H1 (cell line): Measurements from ENCODE around the gene NAT9. TPM values are rescaled to one million over a fixed set of nuclear protein-coding genes. Genes with fewer than 3 reads are reported as not detected.

Source experiments
- CTCF ChIA-PET: fragments of 300-600 bp; sonication (Branson Sonifier 250); formaldehyde crosslinking; loops from one replicate; lab custom pipeline; 2021; ENCODE audit not compliant: partially characterized antibody; lab: Charles Lee
- POLR2A ChIA-PET: fragments of 300-600 bp; sonication (Branson Sonifier 250); formaldehyde crosslinking; loops from one replicate; lab custom pipeline; 2021; ENCODE audit warnings: inconsistent platforms; ENCODE audit not compliant: partially characterized antibody; lab: Charles Lee
- DNase-seq, 2 experiments: peaks; one replicate each; pipeline versions ENCODE4 v3.0.0 to v3.0.0-alpha.2; 2010 to 2022; ENCODE audit warnings: low spot score in 2 of 2, low read depth in 1 of 2, mixed read lengths in 1 of 2
- FAIRE-seq: peaks from 2 replicates; lab custom pipeline; 2011; peaks lifted over from hg19 to GRCh38; lab: Jason Lieb, UNC
- H2AFZ ChIP-seq: 2 replicates; pipeline ENCODE4 v1.8.1; 2012; ENCODE audit warnings: low read length, inconsistent platforms
- H2AK5ac ChIP-seq: 2 replicates; pipeline ENCODE4 v1.6.1; 2013; ENCODE audit warnings: low read depth, low read length
- H2BK120ac ChIP-seq: replicated peaks from 2 replicates; pipeline ENCODE3; 2013; ENCODE audit warnings: low read depth, low read length, inconsistent platforms
- H2BK12ac ChIP-seq: 2 replicates; pipeline ENCODE4 v1.6.1; 2013; ENCODE audit warnings: low read depth, low read length
- H2BK15ac ChIP-seq: 2 replicates; pipeline ENCODE4 v1.6.1; 2013; ENCODE audit warnings: low read length
- H2BK20ac ChIP-seq: 2 replicates; pipeline ENCODE4 v1.6.1; 2013; ENCODE audit warnings: low read length
- H2BK5ac ChIP-seq: 2 replicates; pipeline ENCODE4 v1.6.1; 2013; ENCODE audit warnings: low read depth, low read length
- H3K14ac ChIP-seq: 2 replicates; pipeline ENCODE4 v1.6.1; 2013; ENCODE audit warnings: inconsistent platforms; ENCODE audit not compliant: insufficient read length
- H3K18ac ChIP-seq: 2 replicates; pipeline ENCODE4 v1.6.1; 2013; ENCODE audit warnings: low read length; ENCODE audit errors: extremely low read depth
- H3K23ac ChIP-seq: 2 replicates; pipeline ENCODE4 v1.6.1; 2013; ENCODE audit warnings: inconsistent platforms; ENCODE audit not compliant: insufficient read length
- H3K23me2 ChIP-seq: 2 replicates; pipeline ENCODE4 v1.6.1; 2013; ENCODE audit warnings: low read depth, low read length
- H3K27ac ChIP-seq: 2 replicates; pipeline ENCODE4 v1.6.1; 2011; ENCODE audit warnings: low read depth, low read length, inconsistent platforms
- H3K27me3 ChIP-seq, 4 experiments: replicated peaks in 1 of 4; 1 replicate in 1 of 4; 2 replicates in 3 of 4; pipeline versions ENCODE4 v1.6.1 to v1.8.1; 2011 to 2013; ENCODE audit warnings: low read length in 3 of 4, mild to moderate bottlenecking in 3 of 4, inconsistent platforms in 2 of 4, mixed read lengths in 2 of 4, moderate library complexity in 1 of 4; ENCODE audit not compliant: control insufficient read depth in 3 of 4, insufficient read depth in 3 of 4; ENCODE audit errors: extremely low read depth in 1 of 4
- H3K36me3 ChIP-seq, 4 experiments: 2 replicates each; pipeline versions ENCODE4 v1.6.1 to v1.8.1; 2011 to 2013; ENCODE audit warnings: mild to moderate bottlenecking in 4 of 4, low read length in 3 of 4, moderate library complexity in 2 of 4, control low read depth in 1 of 4, inconsistent platforms in 1 of 4; ENCODE audit not compliant: insufficient read depth in 4 of 4, control insufficient read depth in 2 of 4
- H3K4ac ChIP-seq: replicated peaks from 2 replicates; pipeline ENCODE3; 2013; ENCODE audit warnings: low read length, low read depth, mixed read lengths, inconsistent platforms; ENCODE audit not compliant: insufficient read length
- H3K4me1 ChIP-seq, 4 experiments: replicated peaks in 1 of 4; 1 replicate in 1 of 4; 2 replicates in 3 of 4; pipeline versions ENCODE4 v1.6.1 to v1.8.1; 2011 to 2013; ENCODE audit warnings: low read length in 3 of 4, inconsistent platforms in 2 of 4, mixed read lengths in 1 of 4; ENCODE audit not compliant: insufficient read depth in 4 of 4, control insufficient read depth in 3 of 4
- H3K4me2 ChIP-seq, 2 experiments: 2 replicates each; pipeline versions ENCODE4 v1.6.1 to v1.8.1; 2011 to 2013; ENCODE audit warnings: low read depth in 2 of 2, low read length in 2 of 2, control low read depth in 1 of 2, inconsistent platforms in 1 of 2, mild to moderate bottlenecking in 1 of 2; ENCODE audit not compliant: insufficient read depth in 1 of 2
- H3K4me3 ChIP-seq, 4 experiments: fragments of 200-600, 300-600 bp in 1 of 4; sonication (generic), shearing (Covaris generic), sonication (Bioruptor Twin) in 1 of 4; 2 replicates each; pipeline versions ENCODE4 v1.5.1 to v1.8.1; 2011 to 2016; ENCODE audit warnings: low read length in 4 of 4, low read depth in 3 of 4, control low read depth in 2 of 4, inconsistent platforms in 2 of 4, mild to moderate bottlenecking in 2 of 4, mixed read lengths in 1 of 4, moderate library complexity in 1 of 4; ENCODE audit not compliant: insufficient read depth in 2 of 4; ENCODE audit errors: extremely low read depth in 1 of 4
- H3K56ac ChIP-seq: replicated peaks from 2 replicates; pipeline ENCODE3; 2013; ENCODE audit warnings: low read depth, mild to moderate bottlenecking, mixed read lengths, low read length, inconsistent platforms; ENCODE audit not compliant: insufficient read length
- H3K79me1 ChIP-seq: 2 replicates; pipeline ENCODE4 v1.6.1; 2013; ENCODE audit warnings: low read depth, low read length, control low read depth
- H3K79me2 ChIP-seq, 2 experiments: 2 replicates each; pipeline versions ENCODE4 v1.6.1 to v1.8.1; 2012 to 2013; ENCODE audit warnings: low read length in 2 of 2, mild to moderate bottlenecking in 2 of 2, inconsistent platforms in 1 of 2; ENCODE audit not compliant: insufficient read depth in 2 of 2, control insufficient read depth in 1 of 2
- H3K9ac ChIP-seq, 4 experiments: replicated peaks in 1 of 4; 1 replicate in 1 of 4; 2 replicates in 3 of 4; pipeline versions ENCODE4 v1.6.1 to v1.8.1; 2011 to 2013; ENCODE audit warnings: low read depth in 3 of 4, low read length in 3 of 4, control low read depth in 2 of 4, mild to moderate bottlenecking in 2 of 4, moderate library complexity in 2 of 4, inconsistent platforms in 1 of 4; ENCODE audit errors: extremely low read depth in 1 of 4
- H3K9me3 ChIP-seq, 2 experiments: 2 replicates each; pipeline versions ENCODE4 v1.6.1 to v1.8.1; 2012 to 2013; ENCODE audit warnings: mild to moderate bottlenecking in 2 of 2, moderate library complexity in 2 of 2, control low read depth in 1 of 2, inconsistent platforms in 1 of 2, low read depth in 1 of 2, low read length in 1 of 2, mixed read lengths in 1 of 2; ENCODE audit not compliant: insufficient read depth in 2 of 2
- H4K20me1 ChIP-seq, 2 experiments: replicated peaks in 1 of 2; 2 replicates each; pipeline versions ENCODE3 to v1.8.1; 2011 to 2013; ENCODE audit warnings: inconsistent platforms in 2 of 2, low read length in 2 of 2, mild to moderate bottlenecking in 1 of 2; ENCODE audit not compliant: insufficient read depth in 2 of 2, control insufficient read depth in 1 of 2
- H4K5ac ChIP-seq: 2 replicates; pipeline ENCODE4 v1.6.1; 2013; ENCODE audit warnings: low read length, low read depth, mixed read lengths, inconsistent platforms; ENCODE audit not compliant: insufficient read length
- H4K8ac ChIP-seq: 2 replicates; pipeline ENCODE4 v1.8.0; 2013; ENCODE audit warnings: mild to moderate bottlenecking, moderate library complexity, low read length, inconsistent platforms; ENCODE audit not compliant: insufficient read depth; ENCODE audit errors: extremely low read depth
- H4K91ac ChIP-seq: replicated peaks from 2 replicates; pipeline ENCODE3; 2013; ENCODE audit warnings: low read length, mixed read lengths, inconsistent platforms; ENCODE audit not compliant: insufficient read length
- CHD1 ChIP-seq: IDR thresholded peaks from 2 replicates; pipeline ENCODE4 v1.6.1; 2012; ENCODE audit warnings: low read depth, low read length, improper control_type of control experiment
- JUND ChIP-seq: IDR thresholded peaks from 2 replicates; pipeline ENCODE4 v1.6.1; 2011; ENCODE audit warnings: mild to moderate bottlenecking, improper control_type of control experiment, low read length
- TCF12 ChIP-seq: IDR thresholded peaks from 2 replicates; pipeline ENCODE4 v1.6.1; 2011; ENCODE audit warnings: low read depth, mild to moderate bottlenecking, low read length
- TEAD4 ChIP-seq: IDR thresholded peaks from 2 replicates; pipeline ENCODE4 v1.6.1; 2012; ENCODE audit warnings: low read depth, low read length, inconsistent platforms, mixed read lengths
- WGBS, 2 experiments: shearing (Covaris generic) in 1 of 2; methylation state at CpG; one replicate each; pipeline versions ENCODE4 v1.1.6 to v1.1.7; 2013 to 2015; ENCODE audit warnings: low lambda C conversion rate in 2 of 2, mixed read lengths in 2 of 2, inconsistent platforms in 1 of 2, low coverage in 1 of 2, missing lambda C conversion rate in 1 of 2; ENCODE audit not compliant: insufficient replicate concordance in 2 of 2, insufficient coverage in 1 of 2, insufficient read length in 1 of 2; ENCODE audit errors: extremely low coverage in 1 of 2, missing lambda C conversion rate in 1 of 2; 5-methylcytosine and 5-hydroxymethylcytosine counted together
- long read RNA-seq, 2 experiments: library from RNA in 1 of 2; library from capped mRNA in 1 of 2; stranded (forward); transcript quantifications; one replicate each; pipeline ENCODE4 v2.0.0, GENCODE V29; 2021; ENCODE audit warnings: inconsistent platforms in 1 of 2
- polyA minus RNA-seq, 3 experiments: library from RNA; depleted of rRNA, polyadenylated mRNA; stranded (reverse); fragments of >200 nt; gene quantifications; 1 replicate in 2 of 3; 2 replicates in 1 of 3; pipeline ENCODE4 v1.2.3, GENCODE V29; 2011
- polyA plus RNA-seq, 7 experiments: library from polyadenylated mRNA; depleted of rRNA in 3 of 7; stranded (reverse) in 5 of 7; unstranded in 2 of 7; fragments of >200 nt in 5 of 7; fragments of 200-250 nt in 2 of 7; gene quantifications; 1 replicate in 5 of 7; 2 replicates in 1 of 7; 4 replicates in 1 of 7; pipeline versions ENCODE4 v1.2.1 to v1.2.3, GENCODE V29; 2011 to 2013; ENCODE audit warnings: missing spikeins in 2 of 7, mixed read lengths in 2 of 7
- total RNA-seq: library from RNA; stranded (reverse); fragmentation: NEBNext Ultra II Directional; extraction: Animal tissue kit (Norgen Biotek cat#: 25700); gene quantifications from 2 replicates; pipeline ENCODE4 v1.2.1, GENCODE V29; 2021
- TF ChIP-seq, protein P1 (sequence below): IDR thresholded peaks from 2 replicates; pipeline ENCODE4 v1.6.1; 2011; ENCODE audit warnings: low read length, improper control_type of control experiment

NAT9 gene, protein sequence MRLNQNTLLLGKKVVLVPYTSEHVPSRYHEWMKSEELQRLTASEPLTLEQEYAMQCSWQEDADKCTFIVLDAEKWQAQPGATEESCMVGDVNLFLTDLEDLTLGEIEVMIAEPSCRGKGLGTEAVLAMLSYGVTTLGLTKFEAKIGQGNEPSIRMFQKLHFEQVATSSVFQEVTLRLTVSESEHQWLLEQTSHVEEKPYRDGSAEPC
- 40.6 and 42.7 TPM in 2 replicates for total RNA-seq
- polyA plus RNA-seq (2011; rRNA removed), result 32.3 and 42.4 TPM in 2 replicates
- polyA plus RNA-seq (2011; cell fraction: cytosol; rRNA removed), result 67.6 TPM
- 198 TPM for polyA plus RNA-seq (2011; cell fraction: nucleus; rRNA removed)
- polyA plus RNA-seq (2012, experiment 1 of 2), result 49.1 to 72.7 TPM (median 58.9 TPM) in 4 replicates
- polyA plus RNA-seq (2012, experiment 2 of 2), result 32.4 TPM
- polyA plus RNA-seq (2013, experiment 1 of 2), result 28.5 TPM
- 24.6 TPM for polyA plus RNA-seq (2013, experiment 2 of 2)
- 39.6 and 41.7 TPM in 2 replicates for polyA minus RNA-seq (2011; rRNA and poly(A)+ RNA removed)
- 18.8 TPM for polyA minus RNA-seq (2011; cell fraction: cytosol; rRNA and poly(A)+ RNA removed)
- 50.9 TPM for polyA minus RNA-seq (2011; cell fraction: nucleus; rRNA and poly(A)+ RNA removed)
- long read RNA-seq, experiment 1, partial matches to known transcripts, result 1 of 16 reads
- long read RNA-seq, experiment 1, other reads (novel, unspliced or antisense), result 13 of 16 reads
- long read RNA-seq, experiment 2, transcript NAT9-201 (7 exons, 1,875 nt), result minor isoform, 7 of 61 reads
- long read RNA-seq, experiment 2, transcript NAT9-210 (7 exons, 1,860 nt), result major isoform, 21 of 61 reads
- long read RNA-seq, experiment 2, transcript NAT9-225 (6 exons, 1,993 nt), result minor isoform, 5 of 61 reads
- long read RNA-seq, experiment 2, partial matches to known transcripts, result 2 of 61 reads
- long read RNA-seq, experiment 2, other reads (novel, unspliced or antisense), result 23 of 61 reads

DNA sequence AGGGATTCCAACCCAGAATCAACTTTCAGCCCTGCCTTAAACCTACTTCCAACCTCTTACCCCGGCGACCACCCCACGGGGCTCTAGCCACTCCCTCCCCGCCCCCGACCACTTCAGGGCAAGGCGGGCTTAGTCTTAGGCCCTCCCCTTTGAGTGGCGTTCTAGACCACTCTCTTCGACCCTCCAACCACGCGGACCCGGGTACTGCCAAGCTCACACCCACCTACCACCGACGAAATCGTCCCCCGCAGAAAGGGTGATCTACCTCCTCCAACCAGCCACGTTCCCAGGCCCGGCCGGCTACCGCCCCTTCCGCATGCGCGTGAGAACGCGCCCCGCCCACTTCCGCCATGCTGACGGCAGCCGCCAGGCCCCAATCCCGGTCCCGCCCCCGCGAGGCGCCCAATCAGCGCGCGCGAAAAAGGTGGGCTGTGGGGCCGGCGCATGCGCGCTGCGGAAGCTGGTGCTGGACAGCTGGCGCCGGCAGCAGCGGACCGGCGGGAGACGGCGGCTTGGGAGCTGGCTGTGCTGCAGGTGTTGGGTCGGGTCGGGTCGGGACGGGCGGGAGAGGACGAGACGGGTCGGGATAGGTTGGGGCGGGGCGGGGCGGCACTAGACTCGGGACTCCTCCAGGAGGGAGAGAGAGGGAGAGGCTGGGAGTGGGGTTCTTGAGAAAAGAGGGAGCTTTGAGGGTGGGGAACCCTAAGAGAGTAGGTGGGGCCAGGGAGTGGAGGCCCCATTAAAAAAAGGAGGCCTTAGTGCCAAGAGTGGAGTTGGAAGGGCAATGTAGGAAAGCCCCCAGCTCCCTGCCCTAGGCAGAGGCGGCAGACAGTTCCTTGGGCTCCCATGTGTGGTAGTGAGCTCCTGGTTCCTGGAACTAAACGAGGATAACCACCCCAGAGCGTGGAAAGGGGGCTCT is at the start of gene NAT9:
NAT9 (minus strand) TSS at position 302 of the 919 bp plus-strand sequence. CDS start 647 bp downstream, outside the sequence.
- peak within 1 kb of the TSS; percentile 87 for H3K18ac ChIP-seq
- peak within 1 kb of the TSS; percentile 90 for H4K5ac ChIP-seq
- H3K4me3 ChIP-seq, result peak within 1 kb of the TSS; percentile 73 to 89 (median 80)
- H2BK15ac ChIP-seq, result 0 out of 2 replicates have a peak within 1 kb of the TSS, but pooled peaks have one; percentile 72
- peak within 1 kb of the TSS; percentile 6 for H2BK120ac ChIP-seq
- H2AFZ ChIP-seq, result no peak within 1 kb of the TSS
- no peak within 1 kb of the TSS for H3K23ac ChIP-seq
- peaks cover 0 to 24% of the 10 kb centered on the region in 2 experiments; a peak in 2 of 4 replicates for H3K79me2 ChIP-seq
- peak within 1 kb of the TSS; percentile 38 to 72 (median 60) for H3K9ac ChIP-seq
- H3K56ac ChIP-seq, result peak within 1 kb of the TSS; percentile 9
- peaks cover 8% of the 10 kb centered on the region; the same call in 1 of the 2 replicates for H3K79me1 ChIP-seq
- H3K36me3 ChIP-seq, result peaks cover 0 to 32% (median 18%) of the 10 kb centered on the region in 4 experiments; a peak in 6 of 8 replicates
- H2BK20ac ChIP-seq, result no peak within 1 kb of the TSS
- peak; percentile 92 to 100 for DNase-seq
- no peaks in the 10 kb centered on the region for H3K27me3 ChIP-seq
- H3K27ac ChIP-seq, result peak within 1 kb of the TSS; percentile 39; the same call in 1 of the 2 replicates
- FAIRE-seq, result no peak
- H2AK5ac ChIP-seq, result no peak within 1 kb of the TSS
- no peak within 1 kb of the TSS for H3K14ac ChIP-seq
- ChIA-PET POLR2A (interaction anchor here (0.7 to 5.6 kb wide), 16 partner anchors 9 to 291 kb away, joined by 3 to 54 read pairs (median 3); partner anchors contain the start of genes FDXR and NHERF1), CTCF (interaction anchor here (0.6 to 99.6 kb wide), 8 partner anchors 15 to 210 kb away, joined by 3 to 2981 read pairs (median 17); partner anchors contain the start of genes FDXR, GRIN2C, NHERF1 and RAB37)
- H3K4me2 ChIP-seq, result peak within 1 kb of the TSS; percentile 78 to 83
- H4K8ac ChIP-seq, result peak within 1 kb of the TSS; percentile 69
- H2BK5ac ChIP-seq, result peak within 1 kb of the TSS; percentile 90
- H3K4me1 ChIP-seq, result peaks cover 0 to 6% (median 3%) of the 10 kb centered on the region in 4 experiments; a peak in 3 of 7 replicates
- H3K4ac ChIP-seq, result peak within 1 kb of the TSS; percentile 57
- H3K9me3 ChIP-seq, result no peaks in the 10 kb centered on the region
- WGBS, 2 experiments, result 1% methylated on average over 39 of the region's 64 CpGs; no CpG with 5 or more reads in 1 of the 2 experiments
- H2BK12ac ChIP-seq, result no peak within 1 kb of the TSS
- peak within 1 kb of the TSS; percentile 75 for H4K91ac ChIP-seq
- peaks cover 2 to 7% of the 10 kb centered on the region in 2 experiments for H4K20me1 ChIP-seq
- peaks cover 9% of the 10 kb centered on the region for H3K23me2 ChIP-seq
- TF ChIP-seq CHD1 (no peak), TEAD4 (peak; percentile 3; the same call in 1 of the 2 replicates), JUND (no peak), TCF12 (0 out of 2 replicates have a peak, but pooled peaks have one; percentile 7)
- TF ChIP-seq, protein P1, sequence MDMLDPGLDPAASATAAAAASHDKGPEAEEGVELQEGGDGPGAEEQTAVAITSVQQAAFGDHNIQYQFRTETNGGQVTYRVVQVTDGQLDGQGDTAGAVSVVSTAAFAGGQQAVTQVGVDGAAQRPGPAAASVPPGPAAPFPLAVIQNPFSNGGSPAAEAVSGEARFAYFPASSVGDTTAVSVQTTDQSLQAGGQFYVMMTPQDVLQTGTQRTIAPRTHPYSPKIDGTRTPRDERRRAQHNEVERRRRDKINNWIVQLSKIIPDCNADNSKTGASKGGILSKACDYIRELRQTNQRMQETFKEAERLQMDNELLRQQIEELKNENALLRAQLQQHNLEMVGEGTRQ, result no peak
